ENCODE results near the gene PALLD. TPM values are rescaled to one million over a fixed set of nuclear protein-coding genes. Genes with fewer than 3 reads are reported as not detected.

The PALLD gene
- total RNA-seq, 1 experiment from 2014 or later, result 26.7 TPM

- H4K20me1 ChIP-seq (ENCODE audit: low read length), result no peaks in the 10 kb centered on the region
- BruUV-seq (replicated peaks), result no TSS peak
- H3K9ac ChIP-seq (ENCODE audit: low read length), result no peak overlapping the region
- H3K36me3 ChIP-seq (ENCODE audit: low read depth, low read length), result no peaks in the 10 kb centered on the region
- H3K79me2 ChIP-seq (ENCODE audit: low read length), result no peaks in the 10 kb centered on the region
- H3K27ac ChIP-seq (ENCODE audit: low read length), result no peak overlapping the region
- H3K9me2 ChIP-seq (replicated peaks; ENCODE audit: low read length), result no peaks in the 10 kb centered on the region
- no peak overlapping the region for H3K4me2 ChIP-seq (ENCODE audit: low read length)
- POLR2A ChIA-PET (ENCODE audit: unreplicated experiment), result no interaction called here
- intact Hi-C loops (cut with micrococcal nuclease), result no loop called here
- no peaks in the 10 kb centered on the region for H3K27me3 ChIP-seq (ENCODE audit: low read length)
- CTCF ChIA-PET, result no interaction called here
- DNase-seq, result no peak
- H3K9me3 ChIP-seq (ENCODE audit: low read length), result no peaks in the 10 kb centered on the region
- H3F3A ChIP-seq (ENCODE audit: low read length, unreplicated experiment), result no peaks in the 10 kb centered on the region
- TF ChIP-seq CTCF (conservative IDR thresholded peaks at IDR 0.05; ENCODE audit: low read depth, low read length) (no peak), EZH2phosphoT487 (IDR thresholded peaks at IDR 0.05; ENCODE audit: borderline replicate concordance, low read length) (no peak), EZH2 (IDR thresholded peaks at IDR 0.05; ENCODE audit: low read length, unreplicated experiment) (no peak)
- H2AFZ ChIP-seq (ENCODE audit: low read length), result no peak overlapping the region
- ATAC-seq, result no peak
- H3K4me3 ChIP-seq (ENCODE audit: low read length), result no peak overlapping the region
- H3K4me1 ChIP-seq (ENCODE audit: insufficient read depth, low read length), result peaks cover 10% of the 10 kb centered on the region
Measured at GRCh38 chr4:168757500-168757899, 260.6 kb downstream of the PALLD start.

- no peaks in the 10 kb centered on the region for H3F3A ChIP-seq (ENCODE audit: low read length, unreplicated experiment)
- ChIA-PET CTCF (no interaction called here), POLR2A (ENCODE audit: unreplicated experiment) (no interaction called here)
- ATAC-seq, result no peak
- H3K4me3 ChIP-seq (ENCODE audit: low read length), result no peak overlapping the region
- H3K79me2 ChIP-seq (ENCODE audit: low read length), result no peaks in the 10 kb centered on the region
- no peak overlapping the region for H3K27ac ChIP-seq (ENCODE audit: low read length)
- no peak overlapping the region for H3K4me2 ChIP-seq (ENCODE audit: low read length)
- H3K27me3 ChIP-seq (ENCODE audit: low read length), result no peaks in the 10 kb centered on the region
- H3K9me2 ChIP-seq (replicated peaks; ENCODE audit: low read length), result no peaks in the 10 kb centered on the region
- H3K36me3 ChIP-seq (ENCODE audit: low read depth, low read length), result no peaks in the 10 kb centered on the region
- peaks cover 10% of the 10 kb centered on the region for H3K4me1 ChIP-seq (ENCODE audit: insufficient read depth, low read length)
- BruUV-seq (replicated peaks), result no TSS peak
- no peak overlapping the region for H3K9ac ChIP-seq (ENCODE audit: low read length)
- no peak overlapping the region for H2AFZ ChIP-seq (ENCODE audit: low read length)
- no peaks in the 10 kb centered on the region for H3K9me3 ChIP-seq (ENCODE audit: low read length)
- DNase-seq, result no peak
- H4K20me1 ChIP-seq (ENCODE audit: low read length), result no peaks in the 10 kb centered on the region
- TF ChIP-seq EZH2phosphoT487 (IDR thresholded peaks at IDR 0.05; ENCODE audit: borderline replicate concordance, low read length) (no peak), CTCF (conservative IDR thresholded peaks at IDR 0.05; ENCODE audit: low read depth, low read length) (no peak), EZH2 (IDR thresholded peaks at IDR 0.05; ENCODE audit: low read length, unreplicated experiment) (no peak)
- intact Hi-C loops (cut with micrococcal nuclease), result no loop called here
Measured at GRCh38 chr4:168758351-168758876, 261.6 kb downstream of the PALLD start.

DNA sequence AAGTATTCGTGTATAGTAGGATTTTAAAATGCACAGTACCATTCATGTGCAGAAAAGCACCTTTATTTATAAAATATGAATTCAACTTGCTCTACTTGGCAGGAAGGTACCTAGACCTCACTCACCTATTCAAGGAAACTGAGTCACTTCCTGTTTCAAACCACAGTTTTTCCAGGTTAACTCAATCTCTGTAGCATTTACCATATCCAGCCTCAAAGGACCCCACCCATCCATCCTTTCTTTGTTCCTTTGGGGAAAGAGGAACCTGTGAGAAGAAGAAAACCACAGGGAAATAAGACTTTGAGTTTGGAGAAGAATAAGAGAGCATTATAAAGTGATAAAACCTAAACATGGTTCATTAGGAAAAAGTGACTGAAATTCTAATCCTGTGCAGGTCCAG lies 262.5 kb downstream of the PALLD start:
- Histone ChIP-seq H3K27me3 (ENCODE audit: low read length) (no peaks in the 10 kb centered on the region), H3K27ac (ENCODE audit: low read length) (no peak overlapping the region), H4K20me1 (ENCODE audit: low read length) (no peaks in the 10 kb centered on the region), H3K4me2 (ENCODE audit: low read length) (no peak overlapping the region), H3K9ac (ENCODE audit: low read length) (no peak overlapping the region), H2AFZ (ENCODE audit: low read length) (no peak overlapping the region), H3K79me2 (ENCODE audit: low read length) (no peaks in the 10 kb centered on the region), H3K9me3 (ENCODE audit: low read length) (no peaks in the 10 kb centered on the region), H3F3A (ENCODE audit: low read length, unreplicated experiment) (no peaks in the 10 kb centered on the region), H3K9me2 (replicated peaks; ENCODE audit: low read length) (no peaks in the 10 kb centered on the region), H3K4me3 (ENCODE audit: low read length) (no peak overlapping the region), H3K4me1 (ENCODE audit: insufficient read depth, low read length) (peaks cover 10% of the 10 kb centered on the region), H3K36me3 (ENCODE audit: low read depth, low read length) (no peaks in the 10 kb centered on the region)
- CTCF ChIA-PET, result no interaction called here
- intact Hi-C loops (cut with micrococcal nuclease), result no loop called here
- no peak for ATAC-seq
- no peak for TF ChIP-seq CTCF (conservative IDR thresholded peaks at IDR 0.05; ENCODE audit: low read depth, low read length)
- TF ChIP-seq EZH2 (IDR thresholded peaks at IDR 0.05; ENCODE audit: low read length, unreplicated experiment), result no peak
- TF ChIP-seq EZH2phosphoT487 (IDR thresholded peaks at IDR 0.05; ENCODE audit: borderline replicate concordance, low read length), result no peak
- DNase-seq, result no peak
- POLR2A ChIA-PET (ENCODE audit: unreplicated experiment), result no interaction called here
- BruUV-seq (replicated peaks), result no TSS peak
